IPS-18a (cell line): Measurements from ENCODE around the gene FIGNL2.
"Not testable (repeated sequence)": the region's sequence is repeated elsewhere in the genome, so short reads cannot be mapped to it uniquely, and the experiment has no call there.

ENCODE experiments used
- H3K27ac ChIP-seq: one replicate; pipeline ENCODE4 v1.5.1; 2013; ENCODE audit warnings: low read length
- H3K27me3 ChIP-seq: one replicate; pipeline ENCODE4 v1.6.1; 2013; ENCODE audit warnings: mild to moderate bottlenecking, low read length; ENCODE audit not compliant: control insufficient read depth, insufficient read depth
- H3K36me3 ChIP-seq: one replicate; pipeline ENCODE4 v1.6.1; 2013; ENCODE audit warnings: low read depth, low read length; ENCODE audit not compliant: control insufficient read depth
- H3K4me1 ChIP-seq: one replicate; pipeline ENCODE4 v1.6.1; 2013; ENCODE audit warnings: low read depth, low read length; ENCODE audit not compliant: control insufficient read depth
- H3K4me3 ChIP-seq: one replicate; pipeline ENCODE4 v1.5.1; 2013; ENCODE audit warnings: low read length
- H3K9ac ChIP-seq: one replicate; pipeline ENCODE4 v1.6.1; 2013; ENCODE audit warnings: mild to moderate bottlenecking, low read length, moderate library complexity
- H3K9me3 ChIP-seq: one replicate; pipeline ENCODE4 v1.6.1; 2013; ENCODE audit warnings: low read depth, low read length; ENCODE audit not compliant: control insufficient read depth

Gene FIGNL2

DNA sequence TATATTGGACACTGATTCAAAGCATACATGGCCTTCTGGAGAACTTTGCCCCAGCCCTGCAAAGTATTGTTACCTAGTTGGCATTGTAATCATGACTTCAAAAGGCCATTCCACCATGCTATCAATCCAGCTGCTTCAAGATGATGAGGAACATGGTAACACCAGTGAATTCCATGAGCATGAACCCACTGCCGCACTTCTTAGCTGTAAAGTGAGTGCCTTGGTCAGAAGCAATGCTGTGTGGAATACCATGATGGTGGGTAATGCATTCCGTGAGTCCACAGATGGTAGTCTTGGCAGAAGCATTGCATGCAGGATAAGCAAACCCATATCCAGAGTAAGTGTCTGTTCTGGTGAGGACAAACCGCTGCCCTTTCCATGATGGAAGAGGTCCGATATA lies 50.5 kb downstream of the FIGNL2 start:
- H3K36me3 ChIP-seq: peaks cover 29% of the 10 kb centered on the region
- H3K9me3 ChIP-seq, H3K4me1 ChIP-seq, H3K4me3 ChIP-seq, H3K27me3 ChIP-seq, H3K27ac ChIP-seq, H3K9ac ChIP-seq: not testable (repeated sequence)

DNA sequence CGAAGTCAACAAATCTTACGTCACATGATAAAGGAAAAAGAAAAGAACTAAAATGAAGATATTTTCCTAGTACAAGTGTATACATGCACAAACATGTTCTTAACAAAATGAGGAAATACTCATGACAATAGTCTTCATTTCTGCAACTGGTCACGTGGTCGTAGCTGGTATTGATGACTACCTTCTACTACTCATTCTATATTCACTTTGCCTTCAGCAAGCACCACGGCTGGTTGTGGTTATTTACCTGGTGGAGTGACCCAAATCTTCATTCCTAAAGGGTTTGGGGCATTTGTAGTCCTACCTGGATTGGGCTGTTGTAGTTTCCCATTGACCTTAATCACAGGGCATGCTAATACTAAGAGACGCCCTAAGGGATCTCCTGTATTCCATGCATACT lies 51.2 kb downstream of the FIGNL2 start:
- Histone ChIP-seq H3K27me3 (no peaks in the 10 kb centered on the region), H3K36me3 (peaks cover 29% of the 10 kb centered on the region), H3K9ac (no peak overlapping the region), H3K27ac (no peak overlapping the region), H3K4me3 (no peak overlapping the region), H3K9me3 (no peaks in the 10 kb centered on the region), H3K4me1 (no peaks in the 10 kb centered on the region)

DNA sequence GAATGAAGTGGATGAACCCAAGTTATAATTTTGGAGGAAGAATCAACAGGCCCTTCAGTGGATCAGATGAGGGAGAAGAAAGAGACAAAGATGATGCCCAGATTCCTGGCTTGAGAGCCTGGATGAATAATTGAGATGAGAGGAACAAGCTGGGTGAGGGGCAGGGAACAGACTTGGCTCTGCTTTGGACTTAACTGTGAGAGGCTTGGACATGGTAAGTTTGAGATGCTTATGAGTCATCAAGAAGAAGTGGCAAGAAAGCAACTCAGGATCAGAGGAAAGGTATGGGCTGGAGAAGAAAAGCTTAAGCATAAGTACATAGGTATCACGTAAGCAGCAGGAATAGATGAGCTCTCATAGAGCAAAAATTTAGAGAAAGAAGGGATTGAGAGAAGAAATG lies 55.3 kb downstream of the FIGNL2 start:
- Histone ChIP-seq H3K4me1 (no peaks in the 10 kb centered on the region), H3K27ac (no peak overlapping the region), H3K9me3 (no peaks in the 10 kb centered on the region), H3K27me3 (no peaks in the 10 kb centered on the region), H3K36me3 (peaks cover 48% of the 10 kb centered on the region), H3K4me3 (no peak overlapping the region), H3K9ac (no peak overlapping the region)

DNA sequence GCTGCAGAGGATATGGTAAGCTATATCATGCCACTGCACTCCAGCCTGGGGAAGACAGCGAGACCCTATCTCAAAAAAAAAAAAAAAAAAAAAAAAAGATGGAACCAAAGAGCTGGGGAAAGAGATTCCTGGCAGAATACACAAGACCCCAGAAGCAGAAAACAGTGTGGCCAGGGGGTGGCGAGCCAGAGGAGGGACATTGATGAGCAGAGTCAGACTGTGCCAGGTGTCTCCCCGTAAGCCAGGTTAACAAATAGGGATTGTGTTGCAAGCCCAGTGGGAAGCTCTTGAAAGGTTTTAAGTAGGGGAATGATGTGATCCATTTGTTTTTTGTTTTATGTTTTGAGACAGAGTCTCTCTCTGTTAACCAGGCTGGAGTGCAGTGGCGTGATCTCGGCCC lies 56.1 kb downstream of the FIGNL2 start:
- H3K36me3 ChIP-seq: peaks cover 42% of the 10 kb centered on the region
- no peaks in the 10 kb centered on the region for H3K9me3 ChIP-seq
- no peak overlapping the region for H3K9ac ChIP-seq
- H3K4me1 ChIP-seq: no peaks in the 10 kb centered on the region
- no peak overlapping the region for H3K27ac ChIP-seq
- H3K27me3 ChIP-seq: no peaks in the 10 kb centered on the region
- no peak overlapping the region for H3K4me3 ChIP-seq

DNA sequence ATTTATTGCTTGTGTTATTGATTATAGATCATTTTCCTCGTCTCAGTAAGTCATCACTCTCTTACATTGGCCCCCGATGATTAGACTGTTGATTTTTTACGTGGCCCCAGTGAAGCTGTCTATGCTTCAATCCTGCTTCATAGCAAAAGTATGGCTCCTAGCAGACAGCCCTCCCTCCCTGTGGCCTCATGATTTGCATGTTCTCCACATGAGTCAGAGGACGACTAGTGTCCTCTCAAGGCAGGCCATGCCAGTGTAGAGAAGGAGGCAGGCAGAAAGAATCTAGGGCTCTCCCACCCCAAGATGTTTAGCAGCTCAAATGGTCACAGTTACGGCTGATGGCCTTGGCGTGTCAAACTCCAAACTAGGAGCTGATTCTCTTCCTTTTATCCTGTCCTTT lies 59.6 kb downstream of the FIGNL2 start:
- no peaks in the 10 kb centered on the region for H3K27me3 ChIP-seq
- no peak overlapping the region for H3K27ac ChIP-seq

DNA sequence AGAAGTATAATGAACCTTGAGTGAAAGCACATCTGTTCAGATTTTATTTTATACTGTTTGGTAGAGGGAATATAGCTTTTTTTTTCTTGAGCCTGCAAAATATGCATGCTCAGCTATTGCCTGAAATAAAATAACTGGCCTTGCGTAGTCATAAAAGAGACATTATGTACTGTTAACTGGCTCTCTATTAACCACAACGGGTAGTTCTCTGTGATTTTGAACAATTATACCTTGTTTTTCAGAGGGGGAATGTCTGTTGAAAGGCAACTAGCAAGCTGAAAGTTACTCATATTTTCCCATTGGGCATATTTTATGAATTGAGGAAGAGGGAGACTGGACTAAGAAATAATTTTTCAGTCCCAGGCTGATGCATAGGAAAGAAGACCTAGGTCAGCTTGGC lies 62.6 kb downstream of the FIGNL2 start:
- H3K36me3 ChIP-seq: peaks cover 18% of the 10 kb centered on the region
- no peaks in the 10 kb centered on the region for H3K9me3 ChIP-seq
- no peak overlapping the region for H3K4me3 ChIP-seq
- H3K9ac ChIP-seq: no peak overlapping the region
- H3K4me1 ChIP-seq: no peaks in the 10 kb centered on the region
- no peak overlapping the region for H3K27ac ChIP-seq
- H3K27me3 ChIP-seq: no peaks in the 10 kb centered on the region

More for the DNA sequence above, 59.6 kb downstream of the FIGNL2 start:
- no peaks in the 10 kb centered on the region for H3K4me1 ChIP-seq
- no peak overlapping the region for H3K4me3 ChIP-seq
- H3K9ac ChIP-seq: no peak overlapping the region
- H3K36me3 ChIP-seq: peaks cover 20% of the 10 kb centered on the region
- no peaks in the 10 kb centered on the region for H3K9me3 ChIP-seq

DNA sequence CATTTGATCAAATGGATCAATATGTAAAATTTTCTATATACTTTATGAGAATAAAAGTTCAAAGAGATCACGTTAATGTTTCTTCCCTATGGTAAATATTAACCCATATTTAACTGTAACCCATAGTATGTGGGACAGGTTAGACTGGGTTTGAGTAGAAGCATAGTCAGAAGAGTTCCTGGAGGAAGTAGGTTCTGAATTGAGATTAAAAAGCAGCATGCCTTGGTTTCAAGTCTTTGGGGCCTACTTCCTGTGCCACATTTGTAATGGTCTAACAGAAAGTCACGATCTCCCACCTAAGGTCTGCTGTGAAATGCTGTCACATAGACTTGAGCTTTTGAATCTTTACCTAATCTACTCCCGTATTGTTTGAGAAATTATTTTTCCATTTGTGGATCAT lies 63.8 kb downstream of the FIGNL2 start:
- H3K9ac ChIP-seq: no peak overlapping the region
- peaks cover 11% of the 10 kb centered on the region for H3K36me3 ChIP-seq
- H3K4me3 ChIP-seq: no peak overlapping the region
- no peak overlapping the region for H3K27ac ChIP-seq
- H3K27me3 ChIP-seq: no peaks in the 10 kb centered on the region
- H3K9me3 ChIP-seq: no peaks in the 10 kb centered on the region
- H3K4me1 ChIP-seq: no peaks in the 10 kb centered on the region

DNA sequence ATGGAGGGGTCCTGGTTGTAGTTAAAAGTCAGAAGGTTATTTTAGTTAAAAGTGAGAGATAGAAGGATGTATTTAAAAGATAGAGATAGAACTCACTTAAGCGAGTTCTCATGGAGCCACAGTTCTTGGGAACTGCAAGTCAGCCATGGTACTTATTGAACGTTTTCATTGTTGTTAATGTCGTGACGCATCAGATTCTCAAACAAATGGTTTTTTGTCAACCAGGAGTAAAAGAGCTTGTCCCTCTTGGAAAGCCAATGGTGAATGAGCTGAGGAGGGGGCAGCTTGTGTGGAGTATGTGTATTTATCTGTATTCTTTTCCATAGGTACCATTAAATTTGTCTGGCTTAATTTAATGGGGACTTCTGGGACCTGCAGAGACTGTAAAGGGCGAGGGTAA lies 68.6 kb downstream of the FIGNL2 start:
- Histone ChIP-seq H3K27me3 (no peaks in the 10 kb centered on the region), H3K4me3 (no peak overlapping the region), H3K9ac (no peak overlapping the region), H3K27ac (no peak overlapping the region), H3K36me3 (peaks cover 4% of the 10 kb centered on the region), H3K4me1 (no peaks in the 10 kb centered on the region), H3K9me3 (no peaks in the 10 kb centered on the region)

DNA sequence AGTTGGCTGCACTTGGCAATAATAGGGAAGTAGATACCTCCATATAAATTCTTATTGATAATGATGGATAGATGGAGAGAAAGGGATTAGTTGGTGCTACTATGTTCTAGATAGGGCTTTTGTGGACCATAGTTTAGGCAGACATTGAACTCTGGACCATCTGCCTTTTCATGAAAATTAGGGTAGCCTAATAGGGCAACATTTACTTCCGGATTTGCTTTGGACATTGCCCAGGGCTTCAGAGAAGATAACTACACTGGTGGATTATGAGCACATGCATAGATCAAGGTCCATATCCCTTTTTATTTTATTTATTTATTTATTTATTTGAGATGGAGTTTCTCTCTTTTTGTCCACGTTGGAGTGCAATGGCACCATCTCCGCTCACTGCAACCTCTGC lies 70.5 kb downstream of the FIGNL2 start:
- Histone ChIP-seq H3K4me1 (no peaks in the 10 kb centered on the region), H3K27me3 (no peaks in the 10 kb centered on the region)

DNA sequence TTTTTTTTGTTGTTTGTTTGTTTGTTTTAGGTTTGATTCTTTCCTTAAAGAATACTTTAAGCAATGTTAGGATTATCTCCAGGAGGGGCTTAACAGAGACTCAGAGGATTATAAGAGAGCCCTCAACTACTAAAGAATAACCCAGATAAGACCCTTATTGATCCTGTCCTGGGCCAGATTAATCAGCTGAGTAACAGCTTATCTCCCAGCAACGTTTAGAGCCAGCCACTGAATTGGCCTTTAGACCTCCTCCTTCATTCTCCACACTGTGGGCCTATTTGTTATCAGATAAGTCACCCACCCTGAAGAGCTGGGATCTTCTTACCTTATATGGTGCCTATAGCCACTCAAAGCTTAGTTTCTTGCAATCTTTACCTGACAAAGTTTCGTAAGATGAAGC lies 71.1 kb downstream of the FIGNL2 start:
- no peaks in the 10 kb centered on the region for H3K27me3 ChIP-seq
- H3K9ac ChIP-seq: no peak overlapping the region
- peaks cover 4% of the 10 kb centered on the region for H3K36me3 ChIP-seq
- H3K4me3 ChIP-seq: no peak overlapping the region
- no peaks in the 10 kb centered on the region for H3K4me1 ChIP-seq
- H3K27ac ChIP-seq: no peak overlapping the region
- H3K9me3 ChIP-seq: no peaks in the 10 kb centered on the region

More for the DNA sequence above, 70.5 kb downstream of the FIGNL2 start:
- no peak overlapping the region for H3K9ac ChIP-seq
- no peaks in the 10 kb centered on the region for H3K9me3 ChIP-seq
- no peak overlapping the region for H3K4me3 ChIP-seq
- peaks cover 4% of the 10 kb centered on the region for H3K36me3 ChIP-seq
- H3K27ac ChIP-seq: no peak overlapping the region

DNA sequence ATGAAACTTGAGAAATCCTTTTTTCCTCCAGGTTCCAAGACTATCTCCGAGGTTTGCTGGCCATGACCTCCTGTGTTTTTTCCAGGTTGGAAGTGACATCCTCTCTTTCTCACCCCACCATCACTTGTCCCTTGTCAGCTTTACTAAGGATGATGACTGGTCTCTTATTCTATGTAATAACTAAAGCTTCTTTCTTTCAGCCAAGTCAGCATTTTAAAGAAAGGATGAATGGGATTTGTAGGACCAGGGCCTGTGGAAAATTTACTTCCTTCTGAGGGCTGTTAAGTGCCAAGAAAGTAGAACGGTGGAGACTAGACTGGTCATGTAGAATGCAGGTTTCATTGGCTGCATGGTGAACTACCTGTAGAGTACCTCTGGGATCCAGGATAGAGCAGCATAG lies 73.6 kb downstream of the FIGNL2 start:
- Histone ChIP-seq H3K27ac (no peak overlapping the region), H3K9ac (no peak overlapping the region), H3K36me3 (peaks cover 4% of the 10 kb centered on the region), H3K27me3 (no peaks in the 10 kb centered on the region), H3K4me1 (no peaks in the 10 kb centered on the region), H3K4me3 (no peak overlapping the region), H3K9me3 (no peaks in the 10 kb centered on the region)

DNA sequence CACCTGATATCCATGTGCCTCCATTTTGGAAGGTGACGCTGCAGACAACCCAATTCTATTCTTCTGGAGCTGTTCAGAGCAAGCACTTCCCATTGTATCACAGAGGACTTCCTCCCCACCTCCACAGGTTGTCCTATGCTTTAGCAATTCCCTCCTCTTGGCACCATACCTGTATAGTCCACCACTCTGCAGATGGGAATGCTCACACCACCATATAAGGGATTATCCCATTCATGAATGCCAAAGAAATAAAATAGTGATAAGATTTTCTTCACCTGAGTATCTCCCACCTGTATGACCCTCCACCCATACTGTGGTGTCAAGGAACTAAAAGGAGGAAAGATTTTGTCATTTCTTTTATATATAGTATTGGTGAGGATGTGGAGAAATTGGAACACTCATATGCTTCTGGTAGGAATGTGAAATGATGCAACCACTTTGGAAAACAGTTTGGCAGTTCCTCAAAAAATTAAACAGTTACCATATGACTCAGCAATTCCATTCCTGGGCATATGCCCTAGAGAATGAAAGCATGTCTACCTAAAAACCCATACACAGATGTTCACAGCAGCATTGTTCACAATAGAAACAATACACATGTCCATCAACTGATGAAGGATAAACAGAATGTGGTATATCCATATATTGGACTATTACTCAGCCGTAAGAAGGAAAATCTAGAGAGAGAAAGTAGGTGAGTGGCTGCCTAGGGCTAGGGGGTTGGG lies 75.2 kb downstream of the FIGNL2 start:
- Histone ChIP-seq H3K4me3 (no peak overlapping the region), H3K9me3 (no peaks in the 10 kb centered on the region), H3K36me3 (peaks cover 16% of the 10 kb centered on the region), H3K27ac (no peak overlapping the region), H3K27me3 (no peaks in the 10 kb centered on the region), H3K4me1 (no peaks in the 10 kb centered on the region), H3K9ac (no peak overlapping the region)
